DMS79 treated with DMSO at 0.1 percent for 48 hours (cell line): ENCODE data around the gene S100A5.
A peak's percentile ranks its signal among the peaks of the same experiment; 100 is the strongest.
"Not testable (repeated sequence)": the region's sequence is repeated elsewhere in the genome, so short reads cannot be mapped to it uniquely, and the experiment has no call there.

Experiments used
- DNase-seq: peaks from one replicate; lab custom pipeline; 2025; lab: John Stamatoyannopoulos, UW

Gene S100A5

GRCh38 chr1:153566414-153567371 is 26.0 kb upstream of the S100A5 start:
- DNase-seq = peak; percentile 87

GRCh38 chr1:153565529-153566374 is 25.0 kb upstream of the S100A5 start, which contains the start of gene S100A2:
S100A2 (minus strand) TSS chr1:153565844; CDS start chr1:153563877, 1,967 bp downstream.
- peak; percentile 84 for DNase-seq

- DNase-seq = no peak
Observed at GRCh38 chr1:153563991-153564390, 23.3 kb upstream of the S100A5 start.

- no peak for DNase-seq
Observed at GRCh38 chr1:153563483-153563901, 22.8 kb upstream of the S100A5 start.

- DNase-seq = not testable (repeated sequence)
Observed at GRCh38 chr1:153562021-153562420, 21.3 kb upstream of the S100A5 start.

- DNase-seq = no peak
Observed at GRCh38 chr1:153561466-153561985, 20.8 kb upstream of the S100A5 start.

GRCh38 chr1:153560771-153561465 is 20.2 kb upstream of the S100A5 start:
- no peak for DNase-seq

GRCh38 chr1:153560241-153560640 is 19.5 kb upstream of the S100A5 start:
- DNase-seq = no peak

- DNase-seq = no peak
Observed at GRCh38 chr1:153557877-153558276, 17.1 kb upstream of the S100A5 start.

- no peak for DNase-seq
Observed at GRCh38 chr1:153556348-153556747, 15.6 kb upstream of the S100A5 start.

GRCh38 chr1:153553830-153554541 is 13.3 kb upstream of the S100A5 start:
- no peak for DNase-seq

GRCh38 chr1:153553096-153553495 is 12.4 kb upstream of the S100A5 start:
- DNase-seq = no peak

- DNase-seq = no peak
Observed at GRCh38 chr1:153552335-153552734, 11.6 kb upstream of the S100A5 start.

GRCh38 chr1:153550827-153551500 is 10.2 kb upstream of the S100A5 start:
- no peak for DNase-seq

- DNase-seq = no peak
Observed at GRCh38 chr1:153550398-153550758, 9.6 kb upstream of the S100A5 start.

- no peak for DNase-seq
Observed at GRCh38 chr1:153549741-153550397, 9.1 kb upstream of the S100A5 start.

GRCh38 chr1:153548722-153549688 is 8.3 kb upstream of the S100A5 start, which contains the start of gene S100A3:
S100A3 (minus strand) TSS chr1:153549258; CDS start chr1:153548485, 773 bp downstream.
- no peak for DNase-seq
